Stimulated activated CD8-positive, alpha-beta memory T cell treated with anti-CD3 and anti-CD28 coated beads, Interleukin-4, amount 100 ng/mL, for 1 hour (primary cell): ENCODE data around the gene LMCD1.

Experiments
- DNase-seq, 2 donors: peaks; one replicate each; pipeline ENCODE4 v3.0.0-alpha.2; 2020; ENCODE audit warnings: low read depth in 2 of 2, low spot score in 1 of 2

Gene LMCD1

GRCh38 chr3:8617921-8618320 lies 116.3 kb downstream of the LMCD1 start:
- no peak for DNase-seq

GRCh38 chr3:8618950-8619349 lies 117.3 kb downstream of the LMCD1 start:
- no peak for DNase-seq

- no peak for DNase-seq
These were observed 117.9 kb downstream of the LMCD1 start for GRCh38 chr3:8619548-8619947.

- DNase-seq, result no peak
These were observed 119.5 kb downstream of the LMCD1 start for GRCh38 chr3:8621141-8621540.

- no peak for DNase-seq
These were observed 120.2 kb downstream of the LMCD1 start for GRCh38 chr3:8621872-8622271.

- DNase-seq, result peak in 1 of 2 donors; percentile 7
These were observed 121.5 kb downstream of the LMCD1 start for GRCh38 chr3:8622873-8623691.

- DNase-seq, result no peak
These were observed 122.1 kb downstream of the LMCD1 start for GRCh38 chr3:8623741-8624140.
